Loucy (cell line): Measurements from ENCODE around the gene RAB24.

Experiments used
- H2AFZ ChIP-seq: fragments of 200-600 bp; sonication (generic); 2 replicates; pipeline ENCODE4 v1.6.0; 2016; ENCODE audit warnings: antibody characterized with exemption, mild to moderate bottlenecking, low read length, moderate library complexity
- H3F3A ChIP-seq: fragments of 200-600 bp; 2 replicates; pipeline ENCODE4 v1.6.0; 2016; ENCODE audit warnings: antibody characterized with exemption, low read depth, mild to moderate bottlenecking
- H3K27me3 ChIP-seq: fragments of 200-600 bp; sonication (generic); 2 replicates; pipeline ENCODE4 v1.6.1; 2014; ENCODE audit warnings: low read length, mild to moderate bottlenecking; ENCODE audit not compliant: insufficient read depth, poor library complexity, severe bottlenecking
- H3K36me3 ChIP-seq: fragments of 200-600 bp; sonication (generic); 2 replicates; pipeline ENCODE4 v1.6.1; 2016; ENCODE audit warnings: low read length; ENCODE audit not compliant: insufficient read depth
- H3K4me1 ChIP-seq: fragments of 200-600 bp; sonication (generic); 2 replicates; pipeline ENCODE4 v1.5.1; 2014; ENCODE audit warnings: low read length, mild to moderate bottlenecking; ENCODE audit not compliant: insufficient read depth, poor library complexity, severe bottlenecking
- H3K4me2 ChIP-seq: fragments of 200-600 bp; sonication (generic); 2 replicates; pipeline ENCODE4 v1.6.0; 2014; ENCODE audit warnings: antibody characterized with exemption, low read length, low read depth, mild to moderate bottlenecking; ENCODE audit not compliant: poor library complexity, severe bottlenecking
- H3K4me3 ChIP-seq: fragments of 200-600 bp; sonication (generic); 2 replicates; pipeline ENCODE4 v1.5.1; 2014; ENCODE audit warnings: low read length, mild to moderate bottlenecking, mixed read lengths; ENCODE audit not compliant: poor library complexity, severe bottlenecking
- H3K79me2 ChIP-seq: fragments of 200-600 bp; sonication (generic); 2 replicates; pipeline ENCODE4 v1.6.1; 2014; ENCODE audit warnings: low read length; ENCODE audit not compliant: insufficient read depth
- H3K9ac ChIP-seq: fragments of 200-600 bp; sonication (generic); 2 replicates; pipeline ENCODE4 v1.6.0; 2014; ENCODE audit warnings: mild to moderate bottlenecking, low read depth, low read length, moderate library complexity; ENCODE audit not compliant: poor library complexity, severe bottlenecking
- H3K9me2 ChIP-seq: fragments of 200-600 bp; sonication (generic); replicated peaks from 2 replicates; pipeline ENCODE4 v1.6.1; 2016; ENCODE audit warnings: low read depth, low read length, mixed read lengths
- H3K9me3 ChIP-seq: fragments of 200-600 bp; sonication (generic); 2 replicates; pipeline ENCODE4 v1.6.1; 2014; ENCODE audit warnings: mild to moderate bottlenecking, antibody characterized with exemption, low read length, low read depth; ENCODE audit not compliant: insufficient read depth
- H4K20me1 ChIP-seq: fragments of 200-600 bp; sonication (generic); 2 replicates; pipeline ENCODE4 v1.6.0; 2014; ENCODE audit warnings: antibody characterized with exemption, low read length, mild to moderate bottlenecking; ENCODE audit not compliant: insufficient read depth, poor library complexity, severe bottlenecking
- CTCF ChIP-seq: fragments of 200-600 bp; sonication (generic); conservative IDR thresholded peaks from 2 replicates; pipeline ENCODE4 v1.5.1; 2014; ENCODE audit warnings: mild to moderate bottlenecking, antibody characterized with exemption, low read length
- EZH2phosphoT487 ChIP-seq: fragments of 200-600 bp; IDR thresholded peaks from 2 replicates; pipeline ENCODE4 v1.6.1; 2018; ENCODE audit warnings: antibody characterized with exemption, mild to moderate bottlenecking, moderate library complexity, borderline replicate concordance

RAB24 gene

DNA sequence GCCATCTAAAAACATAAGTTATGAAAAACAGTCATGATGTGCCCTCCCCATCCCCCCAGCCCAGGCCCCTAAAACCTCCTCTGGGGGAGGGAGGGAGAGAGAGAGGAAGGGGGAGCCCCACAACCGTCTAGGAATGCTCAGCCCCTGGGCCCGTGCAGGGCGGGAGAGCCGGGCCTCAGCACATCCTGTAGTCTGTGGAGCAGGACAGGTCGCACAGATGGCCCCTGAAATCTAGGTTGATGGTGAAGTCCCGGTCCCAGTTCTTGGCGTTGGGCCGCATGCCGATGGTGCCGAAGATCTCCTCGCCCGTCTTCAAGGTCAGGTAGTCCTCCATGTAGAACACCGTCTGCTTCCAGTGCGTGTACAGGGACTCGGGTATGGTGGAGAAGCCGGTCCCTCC, 38.1 kb downstream of the RAB24 start:
- Histone ChIP-seq H3K9me3 (no peaks in the 10 kb centered on the region), H3K4me1 (no peaks in the 10 kb centered on the region), H2AFZ (no peak overlapping the region), H3K79me2 (no peaks in the 10 kb centered on the region), H3K36me3 (peaks cover 33% of the 10 kb centered on the region; the same call in 1 of the 2 replicates), H3K27me3 (no peaks in the 10 kb centered on the region), H3K9ac (no peak overlapping the region), H3K4me2 (no peak overlapping the region), H4K20me1 (no peaks in the 10 kb centered on the region), H3K4me3 (no peak overlapping the region), H3F3A (no peaks in the 10 kb centered on the region), H3K9me2 (no peaks in the 10 kb centered on the region)
- TF ChIP-seq EZH2phosphoT487 (no peak), CTCF (no peak)

DNA sequence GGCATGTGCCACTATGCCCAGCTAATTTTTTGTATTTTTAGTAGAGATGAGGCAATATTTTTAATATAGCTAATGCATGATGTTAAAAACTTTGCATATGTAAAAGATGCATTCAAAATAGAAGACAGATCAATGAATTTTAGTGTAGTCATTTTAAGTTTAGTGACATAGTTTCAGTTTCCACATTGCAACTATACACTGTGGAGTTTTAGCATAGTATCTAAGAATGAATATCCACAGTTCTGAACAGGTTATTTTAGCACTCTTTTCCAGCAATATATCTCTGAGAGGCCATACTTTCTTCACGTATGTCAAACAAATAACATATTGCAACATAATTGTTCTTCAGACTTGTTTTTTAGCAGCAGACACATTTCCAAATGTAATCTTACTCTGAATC, 39.3 kb downstream of the RAB24 start:
- H3K9ac ChIP-seq: no peak overlapping the region
- no peaks in the 10 kb centered on the region for H3K4me1 ChIP-seq
- no peaks in the 10 kb centered on the region for H3K79me2 ChIP-seq
- TF ChIP-seq EZH2phosphoT487: no peak
- no peak for TF ChIP-seq CTCF
- H3K9me3 ChIP-seq: no peaks in the 10 kb centered on the region
- no peaks in the 10 kb centered on the region for H3K27me3 ChIP-seq
- no peak overlapping the region for H2AFZ ChIP-seq
- no peak overlapping the region for H3K4me2 ChIP-seq
- H4K20me1 ChIP-seq: no peaks in the 10 kb centered on the region
- peaks cover 25% of the 10 kb centered on the region; the same call in 1 of the 2 replicates for H3K36me3 ChIP-seq
- no peaks in the 10 kb centered on the region for H3F3A ChIP-seq
- H3K9me2 ChIP-seq: no peaks in the 10 kb centered on the region
- H3K4me3 ChIP-seq: no peak overlapping the region

- Histone ChIP-seq H3K4me3 (no peak overlapping the region), H3K9ac (no peak overlapping the region), H3K27me3 (no peaks in the 10 kb centered on the region), H2AFZ (no peak overlapping the region), H3K4me1 (no peaks in the 10 kb centered on the region), H3K79me2 (no peaks in the 10 kb centered on the region), H4K20me1 (no peaks in the 10 kb centered on the region), H3K4me2 (no peak overlapping the region), H3K36me3 (peaks cover 26% of the 10 kb centered on the region; the same call in 1 of the 2 replicates), H3K9me3 (no peaks in the 10 kb centered on the region), H3F3A (no peaks in the 10 kb centered on the region), H3K9me2 (no peaks in the 10 kb centered on the region)
- TF ChIP-seq CTCF: no peak
These were observed 42.0 kb downstream of the RAB24 start for GRCh38 chr5:177261510-177261909.
